Osteoblast (primary cell): Measurements from ENCODE around the gene WDR54. TPM values are rescaled to one million over a fixed set of nuclear protein-coding genes. Genes with fewer than 3 reads are reported as not detected.
A peak's percentile ranks its signal among the peaks of the same experiment; 100 is the strongest.
"Not testable (repeated sequence)": the region's sequence is repeated elsewhere in the genome, so short reads cannot be mapped to it uniquely, and the experiment has no call there.

Experiments used
- DNase-seq: peaks from one replicate; pipeline ENCODE4 v3.0.0; 2011; ENCODE audit warnings: low spot score, mixed read lengths; ENCODE audit not compliant: insufficient read length; ENCODE audit errors: missing footprints
- H2AFZ ChIP-seq: 2 replicates; pipeline ENCODE4 v1.6.0; 2011; ENCODE audit warnings: mild to moderate bottlenecking, low read length
- H3K27ac ChIP-seq: 2 replicates; pipeline ENCODE4 v1.5.1; 2011; ENCODE audit warnings: mild to moderate bottlenecking, low read depth, low read length, moderate library complexity
- H3K27me3 ChIP-seq: 2 replicates; pipeline ENCODE4 v1.6.0; 2012; ENCODE audit warnings: mild to moderate bottlenecking, control low read depth, inconsistent platforms, low read length, moderate library complexity; ENCODE audit not compliant: insufficient read depth
- H3K36me3 ChIP-seq: 2 replicates; pipeline ENCODE4 v1.5.1; 2011; ENCODE audit warnings: mild to moderate bottlenecking, low read length, control low read depth, moderate library complexity; ENCODE audit not compliant: insufficient read depth
- H3K4me1 ChIP-seq: 2 replicates; pipeline ENCODE4 v1.5.1; 2011; ENCODE audit warnings: mild to moderate bottlenecking, low read length, control low read depth, moderate library complexity; ENCODE audit not compliant: insufficient read depth
- H3K4me2 ChIP-seq: 2 replicates; pipeline ENCODE4 v1.6.0; 2011; ENCODE audit warnings: mild to moderate bottlenecking, low read length; ENCODE audit not compliant: insufficient read depth
- H3K4me3 ChIP-seq: fragments of 200-600 bp; sonication (generic); 3 replicates; pipeline ENCODE4 v1.5.1; 2012; ENCODE audit warnings: mild to moderate bottlenecking, low read length, inconsistent platforms; ENCODE audit not compliant: insufficient read depth
- H3K79me2 ChIP-seq: 2 replicates; pipeline ENCODE4 v1.6.0; 2012; ENCODE audit warnings: mild to moderate bottlenecking, low read length, control low read depth, inconsistent platforms; ENCODE audit not compliant: insufficient read depth
- H3K9me3 ChIP-seq: 2 replicates; pipeline ENCODE4 v1.5.1; 2011; ENCODE audit warnings: low read depth, low read length, control low read depth
- H4K20me1 ChIP-seq: 2 replicates; pipeline ENCODE4 v1.6.0; 2012; ENCODE audit warnings: mild to moderate bottlenecking, low read length, control low read depth; ENCODE audit not compliant: insufficient read depth
- total RNA-seq: library from RNA; depleted of rRNA; stranded (reverse); fragments of >200 nt; gene quantifications from 2 replicates; pipeline ENCODE4 v1.2.3, GENCODE V29; 2012
- TF ChIP-seq, protein P1 (sequence below): IDR thresholded peaks from 2 replicates; pipeline ENCODE4 v1.5.1; 2011; ENCODE audit warnings: mild to moderate bottlenecking, low read depth, low read length, moderate library complexity; ENCODE audit errors: extremely low read depth

The WDR54 gene
- total RNA-seq, 1 donor, result 23.9 TPM

DNA sequence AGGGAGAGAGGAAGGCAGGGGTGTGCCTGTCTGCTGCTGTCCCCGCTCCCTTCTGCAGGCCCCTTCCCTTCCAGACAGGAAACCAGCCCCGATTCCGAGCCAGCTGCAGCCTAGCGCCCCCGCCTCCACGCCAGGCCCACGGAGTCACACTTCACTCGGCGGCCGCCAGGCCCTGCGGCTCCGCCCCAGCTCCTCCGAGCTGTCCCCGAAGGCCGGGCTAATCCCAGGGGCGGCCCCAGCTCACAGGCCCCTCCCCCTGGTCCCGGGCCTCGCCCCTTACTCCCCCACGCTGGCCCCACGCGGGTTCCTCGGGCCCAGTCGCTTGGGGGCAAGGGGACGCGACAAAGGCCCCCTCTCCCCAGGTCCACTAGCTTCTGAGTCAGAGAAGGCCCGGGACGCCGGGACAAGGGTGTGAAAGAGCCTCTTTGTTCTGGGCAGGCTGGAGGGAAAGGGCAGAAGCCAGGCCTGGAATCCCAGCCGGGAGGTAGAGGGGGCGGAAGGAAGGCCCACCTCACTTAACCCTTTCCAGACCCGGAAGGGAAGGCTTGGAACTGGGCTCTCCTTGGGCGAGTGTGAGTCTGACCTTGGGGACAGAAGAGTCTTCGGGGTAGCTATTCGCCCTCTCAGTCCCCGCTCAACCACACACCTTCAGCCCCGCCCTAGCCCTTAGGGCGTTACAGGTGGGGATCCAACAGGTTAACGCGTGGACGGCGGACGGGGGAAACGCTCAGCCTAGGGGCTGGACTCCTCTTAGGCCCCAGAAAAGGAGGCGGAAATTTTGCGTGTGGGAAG, 19.0 kb downstream of the WDR54 start:
- peaks cover 5% of the 10 kb centered on the region for H4K20me1 ChIP-seq
- peaks cover 16% of the 10 kb centered on the region for H3K27me3 ChIP-seq
- peaks cover 25% of the 10 kb centered on the region for H3K4me1 ChIP-seq
- peak overlapping the region; percentile 50 for H3K27ac ChIP-seq
- no peaks in the 10 kb centered on the region for H3K9me3 ChIP-seq
- peak overlapping the region; percentile 91 for H2AFZ ChIP-seq
- TF ChIP-seq, protein P1, sequence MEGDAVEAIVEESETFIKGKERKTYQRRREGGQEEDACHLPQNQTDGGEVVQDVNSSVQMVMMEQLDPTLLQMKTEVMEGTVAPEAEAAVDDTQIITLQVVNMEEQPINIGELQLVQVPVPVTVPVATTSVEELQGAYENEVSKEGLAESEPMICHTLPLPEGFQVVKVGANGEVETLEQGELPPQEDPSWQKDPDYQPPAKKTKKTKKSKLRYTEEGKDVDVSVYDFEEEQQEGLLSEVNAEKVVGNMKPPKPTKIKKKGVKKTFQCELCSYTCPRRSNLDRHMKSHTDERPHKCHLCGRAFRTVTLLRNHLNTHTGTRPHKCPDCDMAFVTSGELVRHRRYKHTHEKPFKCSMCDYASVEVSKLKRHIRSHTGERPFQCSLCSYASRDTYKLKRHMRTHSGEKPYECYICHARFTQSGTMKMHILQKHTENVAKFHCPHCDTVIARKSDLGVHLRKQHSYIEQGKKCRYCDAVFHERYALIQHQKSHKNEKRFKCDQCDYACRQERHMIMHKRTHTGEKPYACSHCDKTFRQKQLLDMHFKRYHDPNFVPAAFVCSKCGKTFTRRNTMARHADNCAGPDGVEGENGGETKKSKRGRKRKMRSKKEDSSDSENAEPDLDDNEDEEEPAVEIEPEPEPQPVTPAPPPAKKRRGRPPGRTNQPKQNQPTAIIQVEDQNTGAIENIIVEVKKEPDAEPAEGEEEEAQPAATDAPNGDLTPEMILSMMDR, result no peak
- H3K36me3 ChIP-seq, result no peaks in the 10 kb centered on the region
- H3K4me3 ChIP-seq, result peak overlapping the region; percentile 79
- DNase-seq, result peak; percentile 100
- peaks cover 26% of the 10 kb centered on the region for H3K79me2 ChIP-seq
- peak overlapping the region; percentile 95 for H3K4me2 ChIP-seq

DNA sequence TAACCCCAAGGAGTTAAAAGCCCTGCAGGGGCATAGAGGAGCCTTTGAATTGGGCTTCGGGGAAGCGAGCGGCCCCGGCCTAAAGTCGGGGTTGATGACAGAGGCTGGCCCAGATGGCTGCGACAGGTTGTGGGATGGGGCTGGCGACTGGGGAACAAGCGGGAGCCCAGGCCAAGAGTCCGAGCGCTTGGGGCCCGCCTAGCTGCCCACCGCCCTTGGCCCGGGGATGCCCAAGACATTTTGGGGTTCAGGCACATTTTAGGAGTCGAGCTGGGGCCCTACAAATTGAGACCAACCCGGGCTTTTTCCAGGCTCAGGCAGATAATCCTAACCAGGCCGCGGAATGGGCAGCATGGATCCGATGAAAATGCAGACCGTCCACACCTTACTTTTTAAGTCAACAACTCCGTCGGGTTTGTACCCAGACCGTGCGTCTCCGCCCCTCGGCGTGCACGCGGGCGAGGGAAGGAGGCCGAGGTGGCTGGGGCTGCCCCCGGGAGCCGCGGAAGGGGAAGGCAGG, 19.7 kb downstream of the WDR54 start:
- H3K4me1 ChIP-seq, result peaks cover 25% of the 10 kb centered on the region
- DNase-seq, result peak; percentile 80
- H3K27me3 ChIP-seq, result peaks cover 16% of the 10 kb centered on the region
- H3K4me3 ChIP-seq, result no peak overlapping the region
- H2AFZ ChIP-seq, result no peak overlapping the region
- no peak overlapping the region for H3K27ac ChIP-seq
- TF ChIP-seq, protein P1, result no peak
- peaks cover 5% of the 10 kb centered on the region for H4K20me1 ChIP-seq
- no peaks in the 10 kb centered on the region for H3K9me3 ChIP-seq
- no peaks in the 10 kb centered on the region for H3K36me3 ChIP-seq
- peak overlapping the region; percentile 95 for H3K4me2 ChIP-seq
- H3K79me2 ChIP-seq, result peaks cover 26% of the 10 kb centered on the region

DNA sequence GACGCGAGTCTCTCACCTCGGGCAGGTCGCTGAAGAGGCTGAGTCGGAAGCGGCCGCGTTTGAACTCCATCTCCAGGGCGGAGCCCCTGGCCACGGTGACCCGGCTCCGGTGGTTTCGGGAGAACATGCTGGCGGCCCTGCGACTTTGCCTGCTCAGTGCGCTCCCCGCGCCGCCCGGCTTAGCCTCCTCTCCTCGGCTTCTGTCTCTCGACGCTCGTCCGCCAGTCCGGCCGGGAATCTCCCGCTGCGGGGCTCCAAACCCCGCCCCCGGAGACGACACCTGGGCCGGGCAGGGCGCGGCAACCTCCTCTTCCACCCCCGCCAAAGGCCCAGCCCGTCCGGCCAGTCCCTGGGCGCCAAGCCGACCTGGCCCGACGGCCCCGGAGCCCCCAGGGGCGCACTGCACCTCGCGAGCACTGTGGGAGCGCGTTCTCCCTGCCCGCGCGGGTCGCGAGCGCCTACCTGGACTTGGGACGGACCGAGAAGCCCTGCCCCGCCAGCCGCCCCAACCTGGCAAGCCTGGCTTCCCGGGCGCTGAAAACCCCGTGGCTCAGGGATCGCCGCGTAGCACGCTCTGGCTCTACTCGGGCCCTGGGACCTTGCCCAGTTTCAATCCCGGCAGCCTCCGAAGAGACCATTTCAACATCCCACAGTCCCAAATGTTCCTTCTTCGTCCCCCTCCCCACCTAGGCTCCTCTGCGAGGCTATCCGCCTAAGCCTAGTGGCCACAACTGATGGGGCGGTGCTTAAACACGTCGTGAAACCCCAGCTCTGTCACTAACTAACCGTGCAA, 20.4 kb downstream of the WDR54 start, which contains the start of gene RTKN:
TSS of gene RTKN (minus strand) at position 248 of the 793 bp plus-strand sequence. CDS start at position 127, 121 bp downstream.
- TF ChIP-seq, protein P1, result no peak
- Histone ChIP-seq H3K27ac (no peak within 1 kb of the TSS), H3K36me3 (no peaks in the 10 kb centered on the region), H3K79me2 (peaks cover 23% of the 10 kb centered on the region), H2AFZ (peak within 1 kb of the TSS; percentile 91), H3K27me3 (peaks cover 16% of the 10 kb centered on the region), H4K20me1 (peaks cover 5% of the 10 kb centered on the region), H3K4me3 (peak within 1 kb of the TSS; percentile 79), H3K4me1 (peaks cover 25% of the 10 kb centered on the region), H3K9me3 (no peaks in the 10 kb centered on the region), H3K4me2 (peak within 1 kb of the TSS; percentile 95)
- DNase-seq, result peak; percentile 72

DNA sequence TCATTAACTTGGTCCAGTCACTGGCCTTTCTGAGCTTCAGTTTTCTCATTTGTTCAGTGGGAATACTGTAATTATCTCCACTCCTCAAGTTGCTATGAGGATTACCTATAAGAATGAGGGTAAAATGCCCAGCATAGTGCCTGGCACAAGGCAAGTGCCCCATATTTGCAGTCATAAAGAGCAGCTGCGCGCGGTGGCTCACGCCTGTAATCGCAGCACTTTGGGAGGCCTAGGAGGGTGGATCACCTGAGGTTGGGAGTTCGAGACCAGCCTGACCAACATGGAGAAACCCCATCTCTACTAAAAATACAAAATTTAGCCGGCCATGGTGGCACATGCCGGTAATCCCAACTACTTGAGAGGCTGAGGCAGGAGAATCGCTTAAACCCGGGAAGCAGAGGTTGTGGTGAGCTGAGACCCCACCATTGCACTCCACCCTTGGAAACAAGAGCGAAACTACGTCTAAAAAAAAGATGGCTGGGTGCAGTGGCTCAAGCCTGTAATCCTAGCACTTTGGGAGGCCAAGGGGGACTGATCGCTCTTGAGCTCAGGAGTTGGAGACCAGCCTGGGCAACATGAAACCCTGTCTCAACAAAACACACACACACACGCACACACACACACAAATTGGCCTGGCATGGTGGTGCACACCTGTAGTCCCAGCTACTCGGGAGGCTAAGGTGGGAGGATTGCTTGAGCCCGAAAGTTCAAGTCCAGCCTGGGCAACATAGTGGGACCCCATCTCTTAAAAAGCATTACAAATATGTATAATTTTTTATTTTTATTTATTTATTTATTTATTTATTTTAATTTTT, 21.2 kb downstream of the WDR54 start:
- H3K4me3 ChIP-seq, H2AFZ ChIP-seq, DNase-seq, H3K27ac ChIP-seq, H3K9me3 ChIP-seq, H3K36me3 ChIP-seq, H3K4me2 ChIP-seq, H4K20me1 ChIP-seq: not testable (repeated sequence)
- H3K27me3 ChIP-seq, result peaks cover 16% of the 10 kb centered on the region
- H3K4me1 ChIP-seq, result peaks cover 25% of the 10 kb centered on the region
- peaks cover 21% of the 10 kb centered on the region for H3K79me2 ChIP-seq
